Measurements from ENCODE around the gene LY6G5B. TPM values are rescaled to one million over a fixed set of nuclear protein-coding genes. Genes with fewer than 3 reads are reported as not detected.

LY6G5B gene
- total RNA-seq, 1 donor from 2014 or later, result 32.8 TPM

GRCh38 chr6:31652925-31653724 lies 16.7 kb upstream of the LY6G5B start:
- H3K9me3 Mint-ChIP-seq, result no peaks in the 10 kb centered on the region
- H3K4me3 Mint-ChIP-seq, result peak overlapping the region; percentile 94
- no peak for DNase-seq
- H3K27me3 Mint-ChIP-seq, result peaks cover 3% of the 10 kb centered on the region
- H3K36me3 Mint-ChIP-seq (ENCODE audit: low read depth), result peaks cover 53% of the 10 kb centered on the region
- peak overlapping the region; percentile 100 for H3K27ac Mint-ChIP-seq
- intact Hi-C loops (cut with micrococcal nuclease), result loop anchor here (1.0 to 2.0 kb wide), 7 partner anchors 7 to 1548 kb away; partner anchors contain the start of genes C6orf47, DDX39B, NFKBIL1 and PRRC2A
- H3K4me1 Mint-ChIP-seq, result peaks cover 58% of the 10 kb centered on the region

- H3K9me3 Mint-ChIP-seq, result no peaks in the 10 kb centered on the region
- DNase-seq, result no peak
- peaks cover 65% of the 10 kb centered on the region for H3K4me1 Mint-ChIP-seq
- peaks cover 3% of the 10 kb centered on the region for H3K27me3 Mint-ChIP-seq
- H3K27ac Mint-ChIP-seq, result no peak overlapping the region
- intact Hi-C loops (cut with micrococcal nuclease), result no loop called here
- H3K36me3 Mint-ChIP-seq (ENCODE audit: low read depth), result peaks cover 48% of the 10 kb centered on the region
- H3K4me3 Mint-ChIP-seq, result no peak overlapping the region
Observed at GRCh38 chr6:31654574-31655348, 15.0 kb upstream of the LY6G5B start.

GRCh38 chr6:31655349-31656237 lies 14.2 kb upstream of the LY6G5B start, which contains the start of gene APOM:
APOM (plus strand) TSS chr6:31655894; CDS start chr6:31655967, 73 bp downstream.
- intact Hi-C loops (cut with micrococcal nuclease), result no loop called here
- Mint-ChIP-seq H3K27me3 (peaks cover 3% of the 10 kb centered on the region), H3K9me3 (no peaks in the 10 kb centered on the region), H3K36me3 (ENCODE audit: low read depth) (peaks cover 51% of the 10 kb centered on the region), H3K4me3 (no peak within 1 kb of the TSS), H3K4me1 (peaks cover 65% of the 10 kb centered on the region), H3K27ac (peak within 1 kb of the TSS; percentile 14)
- DNase-seq, result no peak

- H3K36me3 Mint-ChIP-seq (ENCODE audit: low read depth), result peaks cover 51% of the 10 kb centered on the region
Observed at GRCh38 chr6:31657406-31658157, 12.2 kb upstream of the LY6G5B start.

GRCh38 chr6:31658158-31658688 lies 11.6 kb upstream of the LY6G5B start:
- H3K4me3 Mint-ChIP-seq, result peak overlapping the region; percentile 97
- no peak for DNase-seq
- intact Hi-C loops (cut with micrococcal nuclease), result no loop called here
- H3K27ac Mint-ChIP-seq, result peak overlapping the region; percentile 77
- peaks cover 51% of the 10 kb centered on the region for H3K36me3 Mint-ChIP-seq (ENCODE audit: low read depth)
- H3K27me3 Mint-ChIP-seq, result no peaks in the 10 kb centered on the region
- H3K4me1 Mint-ChIP-seq, result peaks cover 61% of the 10 kb centered on the region
- H3K9me3 Mint-ChIP-seq, result no peaks in the 10 kb centered on the region

More at GRCh38 chr6:31657406-31658157, 12.2 kb upstream of the LY6G5B start:
- peak; percentile 82 for DNase-seq
- H3K27me3 Mint-ChIP-seq, result no peaks in the 10 kb centered on the region
- no peaks in the 10 kb centered on the region for H3K9me3 Mint-ChIP-seq
- H3K4me3 Mint-ChIP-seq, result peak overlapping the region; percentile 36
- intact Hi-C loops (cut with micrococcal nuclease), result no loop called here
- H3K27ac Mint-ChIP-seq, result peak overlapping the region; percentile 52
- H3K4me1 Mint-ChIP-seq, result peaks cover 64% of the 10 kb centered on the region

- intact Hi-C loops (cut with micrococcal nuclease), result no loop called here
- H3K27me3 Mint-ChIP-seq, result no peaks in the 10 kb centered on the region
- no peaks in the 10 kb centered on the region for H3K9me3 Mint-ChIP-seq
- peak overlapping the region; percentile 97 for H3K4me3 Mint-ChIP-seq
- H3K27ac Mint-ChIP-seq, result peak overlapping the region; percentile 84
- no peak for DNase-seq
- peaks cover 66% of the 10 kb centered on the region for H3K4me1 Mint-ChIP-seq
- H3K36me3 Mint-ChIP-seq (ENCODE audit: low read depth), result peaks cover 60% of the 10 kb centered on the region
Observed at GRCh38 chr6:31658983-31659648, 10.7 kb upstream of the LY6G5B start.

- DNase-seq, result peak; percentile 84
- peak overlapping the region; percentile 84 for H3K27ac Mint-ChIP-seq
- peaks cover 67% of the 10 kb centered on the region for H3K36me3 Mint-ChIP-seq (ENCODE audit: low read depth)
- intact Hi-C loops (cut with micrococcal nuclease), result loop anchor here (1.0 to 10.0 kb wide), 2 partner anchors 8 to 1195 kb away; partner anchors contain the start of genes BAG6, PSMB9 and TAP1
- H3K4me1 Mint-ChIP-seq, result peaks cover 72% of the 10 kb centered on the region
- no peaks in the 10 kb centered on the region for H3K27me3 Mint-ChIP-seq
- H3K9me3 Mint-ChIP-seq, result no peaks in the 10 kb centered on the region
- H3K4me3 Mint-ChIP-seq, result peak overlapping the region; percentile 97
Observed at GRCh38 chr6:31659649-31660380, 10.0 kb upstream of the LY6G5B start.

GRCh38 chr6:31660381-31661261 lies 9.2 kb upstream of the LY6G5B start, which contains the start of gene C6orf47:
C6orf47 (minus strand) TSS chr6:31660778; CDS start chr6:31659947, 831 bp downstream.
- Mint-ChIP-seq H3K27me3 (no peaks in the 10 kb centered on the region), H3K4me3 (peak within 1 kb of the TSS; percentile 97), H3K4me1 (peaks cover 66% of the 10 kb centered on the region), H3K36me3 (ENCODE audit: low read depth) (peaks cover 64% of the 10 kb centered on the region), H3K9me3 (no peaks in the 10 kb centered on the region), H3K27ac (peak within 1 kb of the TSS; percentile 84)
- intact Hi-C loops (cut with micrococcal nuclease), result loop anchor here (1.0 to 10.0 kb wide), 2 partner anchors 8 to 1194 kb away; partner anchors contain the start of genes BAG6, PSMB9 and TAP1
- peak; percentile 94 for DNase-seq

- Mint-ChIP-seq H3K27ac (peak overlapping the region; percentile 76), H3K27me3 (no peaks in the 10 kb centered on the region), H3K9me3 (no peaks in the 10 kb centered on the region), H3K4me3 (peak overlapping the region; percentile 97), H3K4me1 (peaks cover 63% of the 10 kb centered on the region), H3K36me3 (ENCODE audit: low read depth) (peaks cover 65% of the 10 kb centered on the region)
- intact Hi-C loops (cut with micrococcal nuclease), result loop anchor here (10.0 kb wide), 1 partner anchor 1193 kb away; the partner anchor contains the start of genes PSMB9 and TAP1
- no peak for DNase-seq
Observed at GRCh38 chr6:31661262-31662123, 8.3 kb upstream of the LY6G5B start.

- peaks cover 65% of the 10 kb centered on the region for H3K36me3 Mint-ChIP-seq (ENCODE audit: low read depth)
- peaks cover 65% of the 10 kb centered on the region for H3K4me1 Mint-ChIP-seq
- intact Hi-C loops (cut with micrococcal nuclease), result loop anchor here (10.0 kb wide), 1 partner anchor 1193 kb away; the partner anchor contains the start of genes PSMB9 and TAP1
- H3K9me3 Mint-ChIP-seq, result no peaks in the 10 kb centered on the region
- H3K27me3 Mint-ChIP-seq, result no peaks in the 10 kb centered on the region
- peak overlapping the region; percentile 74 for H3K4me3 Mint-ChIP-seq
- peak overlapping the region; percentile 76 for H3K27ac Mint-ChIP-seq
- no peak for DNase-seq
Observed at GRCh38 chr6:31662124-31662723, 7.6 kb upstream of the LY6G5B start.
